ENCODE data around the gene AKR1C8. TPM values are rescaled to one million over a fixed set of nuclear protein-coding genes. Genes with fewer than 3 reads are reported as not detected.

AKR1C8 gene
- total and polyA plus RNA-seq, 2 of the 13 experiments (the other 11 are each of a cell fraction or from before 2014, with no cell fraction given) = 0.12 TPM; not detected in 1

- TF ChIP-seq, protein P1, sequence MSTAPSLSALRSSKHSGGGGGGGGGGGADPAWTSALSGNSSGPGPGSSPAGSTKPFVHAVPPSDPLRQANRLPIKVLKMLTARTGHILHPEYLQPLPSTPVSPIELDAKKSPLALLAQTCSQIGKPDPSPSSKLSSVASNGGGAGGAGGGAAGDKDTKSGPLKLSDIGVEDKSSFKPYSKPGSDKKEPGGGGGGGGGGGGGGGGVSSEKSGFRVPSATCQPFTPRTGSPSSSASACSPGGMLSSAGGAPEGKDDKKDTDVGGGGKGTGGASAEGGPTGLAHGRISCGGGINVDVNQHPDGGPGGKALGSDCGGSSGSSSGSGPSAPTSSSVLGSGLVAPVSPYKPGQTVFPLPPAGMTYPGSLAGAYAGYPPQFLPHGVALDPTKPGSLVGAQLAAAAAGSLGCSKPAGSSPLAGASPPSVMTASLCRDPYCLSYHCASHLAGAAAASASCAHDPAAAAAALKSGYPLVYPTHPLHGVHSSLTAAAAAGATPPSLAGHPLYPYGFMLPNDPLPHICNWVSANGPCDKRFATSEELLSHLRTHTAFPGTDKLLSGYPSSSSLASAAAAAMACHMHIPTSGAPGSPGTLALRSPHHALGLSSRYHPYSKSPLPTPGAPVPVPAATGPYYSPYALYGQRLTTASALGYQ (CRISPR knock-in tag; IDR thresholded peaks at IDR 0.05) = no peak
- no peak for TF ChIP-seq PCBP1 (IDR thresholded peaks at IDR 0.05; ENCODE audit: borderline replicate concordance, low read depth, low read length)
- peak; percentile 92 for TF ChIP-seq ZNF331 (CRISPR knock-in tag; IDR thresholded peaks at IDR 0.05)
- TF ChIP-seq ZC3H4 (CRISPR knock-in tag; IDR thresholded peaks at IDR 0.05; ENCODE audit: borderline replicate concordance) = no peak
- no peak; the same call in 1 of the 2 replicates for TF ChIP-seq ZNF556 (CRISPR knock-in tag; IDR thresholded peaks at IDR 0.05; ENCODE audit: borderline replicate concordance)
- TF ChIP-seq DPF2 (CRISPR knock-in tag; IDR thresholded peaks at IDR 0.05; ENCODE audit: borderline replicate concordance, low read depth) = 0 out of 2 replicates have a peak, but pooled peaks have one; percentile 38
- TF ChIP-seq ISX (CRISPR knock-in tag; conservative IDR thresholded peaks at IDR 0.05) = no peak
- TF ChIP-seq TRIM22 (IDR thresholded peaks at IDR 0.05) = no peak
- no peak for TF ChIP-seq KAT7 (CRISPR knock-in tag; IDR thresholded peaks at IDR 0.05; ENCODE audit: borderline replicate concordance)
- TF ChIP-seq ZNF260 (CRISPR knock-in tag; IDR thresholded peaks at IDR 0.05; ENCODE audit: borderline replicate concordance, low read depth) = no peak
- TF ChIP-seq ZNF598 (CRISPR knock-in tag; IDR thresholded peaks at IDR 0.05; ENCODE audit: borderline replicate concordance) = no peak
- TF ChIP-seq FOXP1 (IDR thresholded peaks at IDR 0.05) = no peak
- TF ChIP-seq FOXP1 (CRISPR knock-in tag; IDR thresholded peaks at IDR 0.05) = peak; percentile 77
- TF ChIP-seq DNMT3B (CRISPR knock-in tag; conservative IDR thresholded peaks at IDR 0.05) = no peak; the same call in 1 of the 2 replicates
- no peak; the same call in 1 of the 2 replicates for TF ChIP-seq ATF7 (IDR thresholded peaks at IDR 0.05)
- no peak; the same call in 1 of the 2 replicates for TF ChIP-seq ATF7 (CRISPR knock-in tag; IDR thresholded peaks at IDR 0.05)
- peak; percentile 78 for TF ChIP-seq ARID3A (IDR thresholded peaks at IDR 0.05; ENCODE audit: low read depth, low read length)
- TF ChIP-seq POLR2G (IDR thresholded peaks at IDR 0.05; ENCODE audit: low read depth, low read length) = no peak
- peak; percentile 58 for TF ChIP-seq ATF3 (CRISPR knock-in tag; IDR thresholded peaks at IDR 0.05)
- no peak for TF ChIP-seq PTBP1 (IDR thresholded peaks at IDR 0.05; ENCODE audit: low read depth, low read length, poor library complexity, severe bottlenecking)
- TF ChIP-seq ARID5B (CRISPR knock-in tag; IDR thresholded peaks at IDR 0.05) = peak; percentile 94
- TF ChIP-seq CHD2 (IDR thresholded peaks at IDR 0.05; ENCODE audit: low read depth, low read length) = no peak
These were observed 49.3 kb upstream of the AKR1C8 start (continued) for GRCh38 chr10:5234106-5234860.

All from HepG2 (cell line).